GM13976 (cell line): ENCODE data around the gene DSCAML1.
A peak's percentile ranks its signal among the peaks of the same experiment; 100 is the strongest.
"Not testable (repeated sequence)": the region's sequence is repeated elsewhere in the genome, so short reads cannot be mapped to it uniquely, and the experiment has no call there.

Experiments used
- DNase-seq: peaks from one replicate; pipeline ENCODE4 v3.0.0; 2012; ENCODE audit warnings: low spot score
- CTCF ChIP-seq: IDR thresholded peaks from 2 replicates; pipeline ENCODE4 v1.5.1; 2012; ENCODE audit warnings: borderline replicate concordance, mild to moderate bottlenecking; ENCODE audit not compliant: insufficient read depth; ENCODE audit errors: extremely low read depth, missing control alignments, control extremely low read depth
- in situ Hi-C: fragments of 300-500 bp; cut with MboI; formaldehyde crosslinking; loops from one replicate; pipeline ENCODE4 v1.12.0; 2022; ENCODE audit warnings: low sequenced_read_pairs, mixed read lengths, inconsistent platforms; ENCODE audit not compliant: unreplicated experiment

The DSCAML1 gene

GRCh38 chr11:117458275-117459122 lies 338.5 kb downstream of the DSCAML1 start:
- in situ Hi-C loops: no loop called here
- peak; percentile 77 for DNase-seq
- no peak for TF ChIP-seq CTCF

DNA sequence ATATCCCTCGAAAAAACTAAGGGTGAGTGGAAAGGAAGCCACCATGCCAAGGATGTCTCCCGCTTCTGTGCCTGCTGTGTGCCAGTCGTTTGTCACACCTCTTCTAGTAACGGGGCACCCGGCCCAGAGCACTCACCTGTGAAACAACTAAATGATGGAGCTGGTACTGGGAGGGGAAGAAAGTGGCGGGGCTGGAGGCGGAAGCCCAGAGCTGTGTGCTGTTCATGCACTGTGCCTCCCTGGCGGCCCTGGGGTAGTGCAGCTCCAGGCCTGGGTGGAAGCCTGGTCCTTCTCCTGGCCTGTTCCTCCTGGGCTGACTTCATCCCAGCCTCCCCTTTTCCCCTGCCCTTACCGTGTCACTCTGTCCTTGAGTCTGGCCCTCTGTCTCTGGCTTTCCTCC lies 339.2 kb downstream of the DSCAML1 start:
- no peak for TF ChIP-seq CTCF
- no peak for DNase-seq
- in situ Hi-C loops: no loop called here

GRCh38 chr11:117457031-117457785 lies 339.8 kb downstream of the DSCAML1 start:
- in situ Hi-C loops: no loop called here
- no peak for TF ChIP-seq CTCF
- no peak for DNase-seq

GRCh38 chr11:117456721-117457029 lies 340.3 kb downstream of the DSCAML1 start:
- in situ Hi-C loops, DNase-seq: not testable (repeated sequence)

DNA sequence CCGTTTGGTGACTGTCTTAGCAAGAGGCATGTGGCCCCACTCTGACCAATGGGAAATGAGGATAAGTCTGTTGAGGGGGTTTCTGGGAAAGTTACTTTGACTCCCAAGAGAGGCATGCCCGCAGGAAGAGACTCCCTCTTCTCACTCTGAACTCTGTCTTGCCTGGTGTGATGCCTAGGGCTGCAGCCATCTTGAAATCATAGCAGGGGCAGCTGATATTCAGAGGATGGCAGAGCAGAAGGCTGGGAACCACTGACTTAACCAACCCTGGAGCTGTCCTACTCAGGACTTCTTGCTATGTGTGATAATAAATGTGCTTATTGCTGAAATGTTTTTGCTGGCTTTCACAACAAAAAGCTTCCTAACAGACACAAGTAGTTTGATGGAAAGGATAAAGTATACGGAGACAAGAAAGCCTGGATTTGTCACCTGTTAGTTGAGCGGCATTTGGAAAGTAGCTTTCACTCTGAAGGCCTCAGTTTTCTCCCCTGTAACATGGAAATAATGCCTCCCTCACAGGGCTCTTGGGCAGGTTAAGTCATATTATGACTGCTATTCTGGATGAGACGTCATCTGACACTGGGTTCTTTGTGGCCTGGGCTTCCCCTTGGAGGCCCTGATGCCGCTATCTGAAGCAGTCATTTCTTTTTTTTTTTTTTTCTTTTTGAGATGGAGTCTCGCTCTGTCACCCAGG lies 340.8 kb downstream of the DSCAML1 start:
- in situ Hi-C loops: no loop called here
- TF ChIP-seq CTCF: no peak
- peak; percentile 83 for DNase-seq

DNA sequence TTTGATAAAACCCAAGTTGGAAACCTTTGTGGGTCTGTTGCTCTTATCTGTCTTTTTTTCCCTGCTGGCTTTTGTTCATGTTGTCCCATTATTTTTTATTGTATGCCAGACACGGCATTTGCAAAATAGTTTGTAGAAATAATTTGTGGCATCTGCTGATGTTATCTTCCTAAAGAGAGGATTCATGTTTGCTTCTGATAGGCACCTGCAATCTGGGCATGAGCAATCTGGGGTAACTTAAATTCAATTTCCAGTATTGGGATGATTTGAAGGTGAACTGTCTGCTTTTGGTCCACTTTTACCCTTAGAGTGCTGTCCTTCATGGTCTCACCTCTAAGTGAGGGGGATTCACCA lies 342.5 kb downstream of the DSCAML1 start:
- no peak for DNase-seq
- no peak for TF ChIP-seq CTCF
- in situ Hi-C loops: no loop called here
